ENCODE measurements around the gene TPSG1. TPM values are rescaled to one million over a fixed set of nuclear protein-coding genes. Genes with fewer than 3 reads are reported as not detected.

The TPSG1 gene
- total RNA-seq, 1 experiment from 2014 or later: not detected

DNA sequence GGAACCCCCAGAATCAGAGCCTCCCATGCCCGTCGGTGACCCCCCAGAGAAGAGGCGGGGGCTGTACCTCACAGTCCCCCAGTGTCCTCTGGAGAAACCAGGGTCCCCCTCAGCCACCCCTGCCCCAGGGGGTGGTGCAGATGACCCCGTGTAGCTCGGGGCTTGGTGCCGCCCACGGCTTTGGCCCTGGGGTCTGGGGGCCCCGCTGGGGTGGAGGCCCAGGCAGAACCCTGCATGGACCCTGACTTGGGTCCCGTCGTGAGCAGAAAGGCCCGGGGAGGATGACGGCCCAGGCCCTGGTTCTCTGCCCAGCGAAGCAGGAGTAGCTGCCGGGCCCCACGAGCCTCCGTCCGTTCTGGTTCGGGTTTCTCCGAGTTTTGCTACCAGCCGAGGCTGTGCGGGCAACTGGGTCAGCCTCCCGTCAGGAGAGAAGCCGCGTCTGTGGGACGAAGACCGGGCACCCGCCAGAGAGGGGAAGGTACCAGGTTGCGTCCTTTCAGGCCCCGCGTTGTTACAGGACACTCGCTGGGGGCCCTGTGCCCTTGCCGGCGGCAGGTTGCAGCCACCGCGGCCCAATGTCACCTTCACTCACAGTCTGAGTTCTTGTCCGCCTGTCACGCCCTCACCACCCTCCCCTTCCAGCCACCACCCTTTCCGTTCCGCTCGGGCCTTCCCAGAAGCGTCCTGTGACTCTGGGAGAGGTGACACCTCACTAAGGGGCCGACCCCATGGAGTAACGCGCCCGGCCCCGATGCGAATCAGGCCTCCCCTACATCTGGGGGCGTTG is 4.0 kb downstream of the TPSG1 start:
- Histone ChIP-seq H3K9me3 (ENCODE audit: control insufficient read depth in 1 of 2, insufficient read depth in 1 of 2, low read depth in 1 of 2, low read length in 2 of 2) (no peaks in the 10 kb centered on the region), H3K36me3 (ENCODE audit: control insufficient read depth in 1 of 2, insufficient read depth in 2 of 2, low read length in 2 of 2) (no peaks in the 10 kb centered on the region; a peak in 1 of 4 replicates), H3K4me2 (ENCODE audit: low read length) (no peak overlapping the region), H4K20me1 (ENCODE audit: insufficient read depth) (no peaks in the 10 kb centered on the region), H3K79me2 (ENCODE audit: insufficient read depth, low read length) (no peaks in the 10 kb centered on the region), H3K4me3 (replicated peaks in 1 of 2; ENCODE audit: low read depth in 1 of 2, low read length in 2 of 2) (no peak overlapping the region), H3K9me2 (ENCODE audit: insufficient read depth) (no peaks in the 10 kb centered on the region), H3K9ac (ENCODE audit: low read length) (no peak overlapping the region), H2AFZ (ENCODE audit: low read depth, low read length, poor library complexity, severe bottlenecking) (no peak overlapping the region), H3K4me1 (ENCODE audit: control insufficient read depth in 1 of 2, insufficient read depth in 2 of 2, low read length in 2 of 2) (no peaks in the 10 kb centered on the region), H3K27me3 (ENCODE audit: insufficient read depth, low read length) (no peaks in the 10 kb centered on the region), H3K27ac (ENCODE audit: low read depth, low read length) (no peak overlapping the region)
- no TSS peak for BruUV-seq (replicated peaks)
- no peak for ATAC-seq
- RAD21 ChIA-PET (ENCODE audit: low non-redundant PET in 1 of 2, low total read pairs in 2 of 2, uncharacterized antibody in 2 of 2, unreplicated experiment in 2 of 2): no interaction called here
- intact Hi-C loops (cut with micrococcal nuclease): no loop called here
- POLR2A ChIA-PET: no interaction called here
- CTCF ChIA-PET: no interaction called here
- no peak for TF ChIP-seq FOSL1 (IDR thresholded peaks at IDR 0.05; ENCODE audit: low read depth)
- TF ChIP-seq, protein P1, sequence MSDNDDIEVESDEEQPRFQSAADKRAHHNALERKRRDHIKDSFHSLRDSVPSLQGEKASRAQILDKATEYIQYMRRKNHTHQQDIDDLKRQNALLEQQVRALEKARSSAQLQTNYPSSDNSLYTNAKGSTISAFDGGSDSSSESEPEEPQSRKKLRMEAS (IDR thresholded peaks at IDR 0.05): no peak
- no peak for DNase-seq (ENCODE audit: low read depth, low spot score)

DNA sequence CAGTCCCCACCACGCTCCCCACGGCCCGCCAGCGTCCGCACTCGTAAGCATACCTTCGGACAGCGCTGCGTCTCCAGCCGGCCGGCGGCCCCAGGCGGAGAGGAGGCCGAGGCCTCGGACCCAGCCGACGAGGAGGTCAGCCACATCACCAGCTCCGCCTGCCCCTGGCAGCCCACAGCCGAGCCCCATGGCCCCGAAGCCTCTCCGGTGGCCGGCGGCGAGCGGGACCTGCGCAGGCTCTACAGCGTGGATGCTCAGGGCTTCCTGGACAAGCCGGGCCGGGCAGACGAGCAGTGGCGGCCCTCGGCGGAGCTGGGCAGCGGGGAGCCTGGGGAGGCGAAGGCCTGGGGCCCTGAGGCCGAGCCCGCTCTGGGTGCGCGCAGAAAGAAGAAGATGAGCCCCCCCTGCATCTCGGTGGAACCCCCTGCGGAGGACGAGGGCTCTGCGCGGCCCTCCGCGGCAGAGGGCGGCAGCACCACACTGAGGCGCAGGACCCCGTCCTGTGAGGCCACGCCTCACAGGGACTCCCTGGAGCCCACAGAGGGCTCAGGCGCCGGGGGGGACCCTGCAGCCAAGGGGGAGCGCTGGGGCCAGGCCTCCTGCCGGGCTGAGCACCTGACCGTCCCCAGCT is 4.9 kb downstream of the TPSG1 start:
- RAD21 ChIA-PET (ENCODE audit: low non-redundant PET in 1 of 2, low total read pairs in 2 of 2, uncharacterized antibody in 2 of 2, unreplicated experiment in 2 of 2): no interaction called here
- POLR2A ChIA-PET: no interaction called here
- Histone ChIP-seq H3K4me1 (ENCODE audit: control insufficient read depth in 1 of 2, insufficient read depth in 2 of 2, low read length in 2 of 2) (no peaks in the 10 kb centered on the region), H3K36me3 (ENCODE audit: control insufficient read depth in 1 of 2, insufficient read depth in 2 of 2, low read length in 2 of 2) (no peaks in the 10 kb centered on the region; a peak in 1 of 4 replicates), H3K27ac (ENCODE audit: low read depth, low read length) (no peak overlapping the region), H3K9me2 (ENCODE audit: insufficient read depth) (no peaks in the 10 kb centered on the region), H4K20me1 (ENCODE audit: insufficient read depth) (no peaks in the 10 kb centered on the region), H3K27me3 (ENCODE audit: insufficient read depth, low read length) (no peaks in the 10 kb centered on the region), H3K4me2 (ENCODE audit: low read length) (no peak overlapping the region), H3K9ac (ENCODE audit: low read length) (no peak overlapping the region), H3K4me3 (replicated peaks in 1 of 2; ENCODE audit: low read depth in 1 of 2, low read length in 2 of 2) (no peak overlapping the region), H2AFZ (ENCODE audit: low read depth, low read length, poor library complexity, severe bottlenecking) (no peak overlapping the region), H3K79me2 (ENCODE audit: insufficient read depth, low read length) (no peaks in the 10 kb centered on the region), H3K9me3 (ENCODE audit: control insufficient read depth in 1 of 2, insufficient read depth in 1 of 2, low read depth in 1 of 2, low read length in 2 of 2) (no peaks in the 10 kb centered on the region)
- intact Hi-C loops (cut with micrococcal nuclease): no loop called here
- TF ChIP-seq SIN3A (IDR thresholded peaks at IDR 0.05; ENCODE audit: low read depth) (no peak), CEBPB (IDR thresholded peaks at IDR 0.05; ENCODE audit: low read depth) (no peak), CBX3 (IDR thresholded peaks at IDR 0.05; ENCODE audit: low read depth) (no peak)
- BruUV-seq (replicated peaks): no TSS peak
- CTCF ChIA-PET: no interaction called here
- DNase-seq (ENCODE audit: low read depth, low spot score): no peak
- ATAC-seq: no peak
